ENCODE results near the gene MCUB. TPM values are rescaled to one million over a fixed set of nuclear protein-coding genes. Genes with fewer than 3 reads are reported as not detected.

Gene MCUB
- total and polyA plus RNA-seq, 3 experiments from 2014 or later = 68.7 to 159 (median 71.6) TPM

DNA sequence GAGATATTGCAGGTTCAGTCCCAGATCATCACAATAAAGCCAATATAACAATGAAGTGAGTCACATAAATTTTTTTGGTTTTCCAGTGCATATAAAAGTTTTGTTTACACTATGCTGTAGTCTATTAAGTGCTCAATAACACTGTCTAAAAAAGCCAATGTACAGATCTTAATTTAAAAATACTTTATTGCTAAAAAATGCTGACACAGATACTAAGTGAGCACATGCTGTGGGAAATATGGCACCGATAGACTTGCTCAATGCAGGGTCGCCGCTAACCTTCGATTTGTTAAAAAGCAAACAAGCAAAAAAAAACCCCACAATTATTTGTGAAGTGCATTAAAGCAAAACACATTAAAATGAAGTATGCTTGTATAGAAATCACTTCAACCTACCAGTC is 159.6 kb downstream of the MCUB start:
- H3K4me1 ChIP-seq (ENCODE audit: insufficient read depth, low read length) = no peaks in the 10 kb centered on the region
- Mint-ChIP-seq H3K9me3 (no peaks in the 10 kb centered on the region), H3K4me3 (no peak overlapping the region), H3K4me1 (peaks cover 3 to 18% (median 4%) of the 10 kb centered on the region in 3 donors), H3K27ac (no peak overlapping the region), H3K27me3 (no peaks in the 10 kb centered on the region), H3K36me3 (peaks cover 0 to 38% (median 13%) of the 10 kb centered on the region in 3 donors)
- no peaks in the 10 kb centered on the region for H3K9me3 ChIP-seq (ENCODE audit: low read length)
- ChIA-PET POLR2A (no interaction called here), CTCF (no interaction called here)
- no peak for DNase-seq
- no peak overlapping the region for H3K4me3 ChIP-seq (ENCODE audit: low read length)
- peaks cover 4% of the 10 kb centered on the region for H3K36me3 ChIP-seq (ENCODE audit: insufficient read depth, low read length)
- no peaks in the 10 kb centered on the region for H3K27me3 ChIP-seq (ENCODE audit: insufficient read depth, low read length, poor library complexity, severe bottlenecking)
- H3K27ac ChIP-seq (ENCODE audit: low read depth, low read length) = no peak overlapping the region

- H3K4me1 ChIP-seq (ENCODE audit: insufficient read depth, low read length) = no peaks in the 10 kb centered on the region
- CTCF ChIA-PET = no interaction called here
- H3K9me3 ChIP-seq (ENCODE audit: low read length) = no peaks in the 10 kb centered on the region
- DNase-seq = no peak
- H3K4me3 ChIP-seq (ENCODE audit: low read length) = no peak overlapping the region
- H3K4me3 Mint-ChIP-seq = no peak overlapping the region
- H3K27me3 ChIP-seq (ENCODE audit: insufficient read depth, low read length, poor library complexity, severe bottlenecking) = no peaks in the 10 kb centered on the region
- H3K4me1 Mint-ChIP-seq = peaks cover 5 to 22% (median 9%) of the 10 kb centered on the region in 3 donors
- H3K36me3 Mint-ChIP-seq = peaks cover 2 to 37% (median 12%) of the 10 kb centered on the region in 3 donors
- peak overlapping the region in 1 of 8 donors; percentile 38 for H3K27ac Mint-ChIP-seq
- peaks cover 4% of the 10 kb centered on the region for H3K36me3 ChIP-seq (ENCODE audit: insufficient read depth, low read length)
- no peak overlapping the region for H3K27ac ChIP-seq (ENCODE audit: low read depth, low read length)
- POLR2A ChIA-PET = no interaction called here
- H3K27me3 Mint-ChIP-seq = no peaks in the 10 kb centered on the region
- H3K9me3 Mint-ChIP-seq = no peaks in the 10 kb centered on the region
Measured at GRCh38 chr4:109721033-109721432, 161.0 kb downstream of the MCUB start.

DNA sequence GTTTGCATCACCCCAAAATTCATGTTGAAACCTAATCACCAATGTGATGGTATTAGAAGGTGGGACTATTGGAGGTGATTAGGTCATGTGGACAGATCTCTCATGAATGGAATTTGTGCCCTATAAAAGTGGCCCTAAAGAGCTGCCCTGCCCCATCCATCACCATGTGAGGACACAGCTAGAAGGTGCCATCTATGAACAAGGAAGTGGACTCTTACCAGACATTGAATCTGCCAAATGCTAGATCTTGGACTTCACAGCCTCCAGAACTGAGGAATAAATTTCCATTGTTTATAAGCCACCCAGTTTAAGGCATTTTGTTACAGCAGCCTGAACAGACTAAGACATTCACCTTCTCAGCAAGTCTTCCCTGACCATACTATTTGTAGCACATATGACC is 162.3 kb downstream of the MCUB start:
- Histone ChIP-seq H3K27me3 (ENCODE audit: insufficient read depth, low read length, poor library complexity, severe bottlenecking) (no peaks in the 10 kb centered on the region), H3K27ac (ENCODE audit: low read depth, low read length) (no peak overlapping the region), H3K9me3 (ENCODE audit: low read length) (no peaks in the 10 kb centered on the region), H3K4me1 (ENCODE audit: insufficient read depth, low read length) (no peaks in the 10 kb centered on the region), H3K36me3 (ENCODE audit: insufficient read depth, low read length) (no peaks in the 10 kb centered on the region), H3K4me3 (ENCODE audit: low read length) (no peak overlapping the region)
- H3K9me3 Mint-ChIP-seq = no peaks in the 10 kb centered on the region
- peaks cover 8 to 27% (median 9%) of the 10 kb centered on the region in 3 donors for H3K36me3 Mint-ChIP-seq
- no peak overlapping the region for H3K4me3 Mint-ChIP-seq
- H3K4me1 Mint-ChIP-seq = peaks cover 5 to 26% (median 9%) of the 10 kb centered on the region in 3 donors
- ChIA-PET POLR2A (no interaction called here), CTCF (no interaction called here)
- peak overlapping the region in 1 of 8 donors; percentile 24 for H3K27ac Mint-ChIP-seq
- DNase-seq = no peak
- H3K27me3 Mint-ChIP-seq = no peaks in the 10 kb centered on the region

- ChIA-PET POLR2A (no interaction called here), CTCF (no interaction called here)
- Histone ChIP-seq H3K27me3 (ENCODE audit: insufficient read depth, low read length, poor library complexity, severe bottlenecking) (no peaks in the 10 kb centered on the region), H3K9me3 (ENCODE audit: low read length) (no peaks in the 10 kb centered on the region), H3K27ac (ENCODE audit: low read depth, low read length) (no peak overlapping the region), H3K4me1 (ENCODE audit: insufficient read depth, low read length) (no peaks in the 10 kb centered on the region), H3K36me3 (ENCODE audit: insufficient read depth, low read length) (no peaks in the 10 kb centered on the region), H3K4me3 (ENCODE audit: low read length) (no peak overlapping the region)
- Mint-ChIP-seq H3K4me3 (no peak overlapping the region), H3K36me3 (peaks cover 8 to 23% (median 9%) of the 10 kb centered on the region in 3 donors), H3K27me3 (no peaks in the 10 kb centered on the region), H3K4me1 (peaks cover 8 to 30% (median 14%) of the 10 kb centered on the region in 3 donors), H3K9me3 (no peaks in the 10 kb centered on the region), H3K27ac (no peak overlapping the region)
- DNase-seq = no peak
Measured at GRCh38 chr4:109723110-109723509, 163.1 kb downstream of the MCUB start.

- Histone ChIP-seq H3K27ac (ENCODE audit: low read depth, low read length) (peak overlapping the region; percentile 74), H3K36me3 (ENCODE audit: insufficient read depth, low read length) (no peaks in the 10 kb centered on the region), H3K4me3 (ENCODE audit: low read length) (peak overlapping the region; percentile 89), H3K9me3 (ENCODE audit: low read length) (no peaks in the 10 kb centered on the region), H3K4me1 (ENCODE audit: insufficient read depth, low read length) (peaks cover 12% of the 10 kb centered on the region), H3K27me3 (ENCODE audit: insufficient read depth, low read length, poor library complexity, severe bottlenecking) (no peaks in the 10 kb centered on the region)
- DNase-seq = no peak
- Mint-ChIP-seq H3K9me3 (no peaks in the 10 kb centered on the region), H3K4me3 (peak overlapping the region in 6 of 7 donors; percentile 86 to 92 (median 90)), H3K36me3 (peaks cover 8 to 20% (median 9%) of the 10 kb centered on the region in 3 donors), H3K27ac (peak overlapping the region in 1 of 8 donors; percentile 83), H3K27me3 (no peaks in the 10 kb centered on the region), H3K4me1 (peaks cover 18 to 34% (median 33%) of the 10 kb centered on the region in 3 donors)
- ChIA-PET POLR2A (no interaction called here), CTCF (no interaction called here)
Measured at GRCh38 chr4:109728385-109728784, 168.3 kb downstream of the MCUB start.

DNA sequence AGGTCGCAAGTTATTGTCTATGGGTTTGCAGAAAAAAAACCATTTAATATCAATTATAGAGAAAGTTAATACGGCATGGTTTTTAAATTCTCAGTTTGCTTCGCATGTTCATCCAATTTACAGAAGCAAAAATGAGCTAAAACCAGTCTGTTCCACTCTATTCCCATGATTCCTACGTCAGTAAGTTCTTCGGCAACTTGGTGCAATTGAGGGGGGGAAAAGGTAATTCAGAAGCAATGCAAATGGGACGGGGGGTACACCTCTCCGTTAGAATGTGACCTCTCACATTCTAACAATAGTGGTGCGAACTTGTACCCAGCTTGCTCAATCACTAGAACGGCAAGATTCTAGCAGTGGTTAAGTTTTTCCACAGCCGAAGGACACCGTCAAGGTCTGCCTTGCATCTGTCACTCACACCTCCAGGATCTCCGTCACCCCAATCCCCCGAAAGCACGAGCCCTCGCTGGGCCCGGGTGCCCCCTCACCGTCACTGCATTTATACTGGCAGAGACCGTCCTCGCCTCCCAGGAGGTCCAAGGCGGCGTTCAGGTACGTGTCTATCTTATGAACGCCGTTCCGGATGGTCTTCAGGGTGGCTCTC is 169.2 kb downstream of the MCUB start:
- Mint-ChIP-seq H3K27ac (peak overlapping the region; percentile 73 to 92 (median 86)), H3K27me3 (no peaks in the 10 kb centered on the region), H3K4me1 (peaks cover 18 to 34% (median 33%) of the 10 kb centered on the region in 3 donors), H3K4me3 (peak overlapping the region; percentile 86 to 94 (median 91)), H3K36me3 (peaks cover 8 to 16% (median 9%) of the 10 kb centered on the region in 3 donors), H3K9me3 (no peaks in the 10 kb centered on the region)
- H3K4me3 ChIP-seq (ENCODE audit: low read length) = peak overlapping the region; percentile 89
- no peaks in the 10 kb centered on the region for H3K9me3 ChIP-seq (ENCODE audit: low read length)
- H3K36me3 ChIP-seq (ENCODE audit: insufficient read depth, low read length) = no peaks in the 10 kb centered on the region
- peak overlapping the region; percentile 74 for H3K27ac ChIP-seq (ENCODE audit: low read depth, low read length)
- no peak for DNase-seq
- no peaks in the 10 kb centered on the region for H3K27me3 ChIP-seq (ENCODE audit: insufficient read depth, low read length, poor library complexity, severe bottlenecking)
- ChIA-PET CTCF (interaction anchor here (0.6 kb wide), 1 partner anchor 154 kb away, joined by 3 read pairs; no protein-coding TSS in a partner anchor), POLR2A (interaction anchor here (1.3 to 2.1 kb wide), 2 partner anchors 25 to 169 kb away, joined by 4 to 6 read pairs; partner anchors contain the start of gene MCUB)
- H3K4me1 ChIP-seq (ENCODE audit: insufficient read depth, low read length) = peaks cover 12% of the 10 kb centered on the region

GRCh38 chr4:109729718-109730618 is 169.9 kb downstream of the MCUB start, which contains the start of gene PLA2G12A:
Gene PLA2G12A, minus strand, starts transcription at chr4:109730070. Its CDS starts 261 bp downstream, at chr4:109729809.
- POLR2A ChIA-PET = interaction anchor here (0.6 to 2.1 kb wide), 4 partner anchors 26 to 297 kb away, joined by 3 to 6 read pairs (median 5); partner anchors contain the start of genes MCUB and SEC24B
- peaks cover 6 to 12% (median 8%) of the 10 kb centered on the region in 3 donors for H3K36me3 Mint-ChIP-seq
- H3K4me1 ChIP-seq (ENCODE audit: insufficient read depth, low read length) = peaks cover 12% of the 10 kb centered on the region
- no peaks in the 10 kb centered on the region for H3K27me3 Mint-ChIP-seq
- H3K4me1 Mint-ChIP-seq = peaks cover 18 to 30% (median 28%) of the 10 kb centered on the region in 3 donors
- CTCF ChIA-PET = interaction anchor here (1.3 to 1.7 kb wide), 4 partner anchors 22 to 297 kb away, joined by 3 to 7 read pairs (median 4); partner anchors contain the start of genes CASP6 and SEC24B
- peak within 1 kb of the TSS; percentile 73 to 92 (median 86) for H3K27ac Mint-ChIP-seq
- peak; percentile 71 to 88 (median 84) for DNase-seq
- no peaks in the 10 kb centered on the region for H3K9me3 Mint-ChIP-seq
- H3K9me3 ChIP-seq (ENCODE audit: low read length) = no peaks in the 10 kb centered on the region
- peak within 1 kb of the TSS; percentile 89 for H3K4me3 ChIP-seq (ENCODE audit: low read length)
- peak within 1 kb of the TSS; percentile 86 to 94 (median 91) for H3K4me3 Mint-ChIP-seq
- no peaks in the 10 kb centered on the region for H3K36me3 ChIP-seq (ENCODE audit: insufficient read depth, low read length)
- no peaks in the 10 kb centered on the region for H3K27me3 ChIP-seq (ENCODE audit: insufficient read depth, low read length, poor library complexity, severe bottlenecking)
- H3K27ac ChIP-seq (ENCODE audit: low read depth, low read length) = peak within 1 kb of the TSS; percentile 79

All from CD8-positive, alpha-beta memory T cell (primary cell).